Heart left ventricle (tissue), 13 donors: ENCODE measurements around the gene FASN.

ENCODE experiments used
- CTCF ChIP-seq, 12 donors: fragments of 200-600 bp; sonication (generic) in 4 of 12; IDR thresholded peaks; one replicate each; pipeline versions ENCODE4 v1.5.0 to v1.8.0; 2018 to 2022; ENCODE audit warnings: antibody characterized with exemption in 12 of 12, mild to moderate bottlenecking in 5 of 12
- POLR2A ChIP-seq, 2 donors: fragments of 450-650 bp; IDR thresholded peaks; one replicate each; pipeline ENCODE4 v1.6.1; 2017; ENCODE audit warnings: antibody characterized with exemption in 2 of 2, mild to moderate bottlenecking in 2 of 2, moderate library complexity in 2 of 2
- donor health status: ischemic (EF 13 %, LVEDD 7.1; RV severe dilation, severe dysfunction).
- donor health status: DM: no; HTN: yes; CAD: no.
- donor health status: DM: no; HTN: no; CAD: no.
- donor health status: ischemic (EF 25% LVEDD 6.9; RV normal size, moderate dysfunction).
- donor health status: ischemic (EF 25% LVEDD 5.7; RV mildly dilated, moderate dysfunction).
- donor health status: ischemic (EF 35%, LVEDD 5.7; RV mildly dilated, moderate dysfunction).
- donor health status: nonischemic (EF 11% LVEDD 7.7; RV severe dilation, severe dysfunction).
- donor health status: DM: yes; HTN: yes; CAD: no.
- donor health status: PGD.
- donor health status: ischemic (EF 29% LVEDD 5.4; RV normal size, mild dysfunction).
- donor health status: nonischemic (EF 23%, LVEDD 6.1; RV moderate dilation, normal function).

GRCh38 chr17:82084373-82085030, 13.5 kb downstream of the FASN start:
- TF ChIP-seq POLR2A (IDR thresholded peaks at IDR 0.05) = no peak
- TF ChIP-seq CTCF (IDR thresholded peaks at IDR 0.05) = no peak
